GM10847 (cell line): ENCODE data around the gene HIP1.
A peak's percentile ranks its signal among the peaks of the same experiment; 100 is the strongest.

Experiments used
- POLR2A ChIP-seq: IDR thresholded peaks from 2 replicates; pipeline ENCODE4 v1.6.1; 2011; ENCODE audit not compliant: insufficient read length; ENCODE audit errors: extremely low read depth

Gene HIP1

DNA sequence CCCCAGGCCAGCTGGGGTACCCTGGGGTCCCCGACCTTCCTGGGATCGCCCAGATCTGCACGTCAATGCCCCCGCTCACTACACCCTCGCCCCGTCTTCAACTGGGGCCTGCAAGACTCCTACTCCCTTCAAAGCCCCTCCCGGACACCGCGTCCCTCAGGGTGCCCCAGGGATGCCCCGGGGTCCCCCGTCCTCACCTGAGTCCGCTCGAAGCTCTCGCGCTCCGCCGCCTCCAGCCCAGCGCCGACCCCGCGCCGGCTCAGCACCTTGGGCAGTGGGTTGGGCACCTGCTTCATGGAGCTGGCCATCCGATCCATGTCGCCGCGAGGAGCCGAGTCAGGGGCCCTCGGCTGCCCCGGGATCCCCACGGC, at the start of gene HIP1:
Gene HIP1 (minus strand): TSS at position 338 of the 371 bp plus-strand sequence. CDS start 21 bp downstream, at position 317.
- peak; percentile 34 for TF ChIP-seq POLR2A

DNA sequence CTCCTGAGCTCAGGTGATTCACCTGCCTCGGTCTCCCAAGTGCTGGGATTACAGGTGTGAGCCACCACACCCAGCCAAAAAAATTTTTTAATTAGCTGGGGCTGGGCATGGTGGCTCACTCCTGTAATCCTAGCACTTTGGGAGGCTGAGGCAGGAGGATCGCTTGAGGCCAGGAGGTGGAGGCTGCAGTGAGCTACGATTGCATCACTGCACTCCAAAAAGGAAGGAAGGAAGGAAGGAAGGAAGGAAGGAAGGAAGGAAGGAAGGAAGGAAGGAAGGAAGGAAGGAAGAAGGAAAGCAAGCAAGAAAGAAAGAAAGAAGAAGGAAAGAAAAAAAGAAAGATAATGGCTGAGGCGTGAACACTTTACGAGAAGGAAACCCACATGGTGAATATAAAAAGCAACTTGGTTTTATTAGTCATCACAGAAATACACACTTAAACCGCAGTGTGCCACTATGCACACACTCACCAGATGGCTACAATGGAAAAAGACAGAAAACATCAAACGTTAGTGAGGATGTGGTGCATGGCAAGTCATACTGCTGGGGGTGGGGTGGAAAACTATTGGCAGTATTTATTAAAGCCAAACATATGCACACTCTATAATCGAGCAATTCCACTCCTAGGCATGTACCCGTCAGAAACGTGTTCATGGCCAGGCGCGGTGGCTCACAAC, 37.7 kb upstream of the HIP1 start:
- no peak for TF ChIP-seq POLR2A

DNA sequence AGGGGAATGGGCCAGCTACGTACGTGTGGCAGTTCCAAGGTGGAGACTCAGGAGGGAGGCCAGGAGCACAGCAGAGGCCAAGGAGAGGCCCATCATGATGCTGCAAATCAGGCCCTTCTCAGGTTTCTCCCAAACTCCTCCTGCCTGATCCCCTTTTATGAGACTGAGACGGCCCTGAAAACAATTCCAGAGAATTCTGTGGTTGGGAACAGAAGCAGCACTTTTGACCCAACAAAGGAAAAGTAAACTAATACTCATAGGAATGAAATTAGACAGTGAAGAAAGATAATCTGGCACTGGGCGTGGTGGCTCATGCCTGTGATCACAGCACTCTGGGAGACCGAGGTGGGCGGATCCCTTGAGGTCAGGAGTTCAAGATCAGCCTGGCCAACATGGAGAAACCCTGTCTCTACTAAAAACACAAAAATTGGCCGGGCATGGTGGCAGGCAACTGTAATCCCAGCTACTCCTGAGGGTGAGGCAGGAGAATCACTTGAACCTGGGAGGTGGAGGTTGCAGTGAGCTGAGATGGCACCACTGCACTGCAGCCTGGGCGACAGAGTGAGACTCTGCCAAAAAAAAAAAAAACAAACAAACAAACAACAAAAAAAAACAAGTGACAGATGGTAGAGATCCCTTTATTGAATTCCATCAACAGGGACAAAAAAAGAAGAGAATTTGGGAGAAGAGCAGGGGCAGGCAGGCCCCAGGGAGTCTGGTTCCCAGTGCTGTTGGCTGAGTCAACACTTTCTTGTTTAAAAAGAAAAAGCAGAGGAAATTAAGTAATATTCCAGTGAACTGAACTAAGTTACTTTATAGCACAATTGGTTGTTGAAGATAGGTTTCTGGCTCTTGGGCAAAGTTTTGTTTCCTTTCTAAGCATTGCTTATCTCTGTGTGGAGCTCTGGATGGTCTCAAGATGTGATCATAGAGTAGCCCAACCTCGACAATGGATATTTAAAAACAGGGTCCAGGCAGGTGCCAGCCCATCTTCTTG, 33.6 kb upstream of the HIP1 start, which contains the start of gene CCL26:
Gene CCL26 (minus strand): TSS at position 131 of the 997 bp plus-strand sequence. CDS start 35 bp downstream, at position 96.
- no peak for TF ChIP-seq POLR2A

DNA sequence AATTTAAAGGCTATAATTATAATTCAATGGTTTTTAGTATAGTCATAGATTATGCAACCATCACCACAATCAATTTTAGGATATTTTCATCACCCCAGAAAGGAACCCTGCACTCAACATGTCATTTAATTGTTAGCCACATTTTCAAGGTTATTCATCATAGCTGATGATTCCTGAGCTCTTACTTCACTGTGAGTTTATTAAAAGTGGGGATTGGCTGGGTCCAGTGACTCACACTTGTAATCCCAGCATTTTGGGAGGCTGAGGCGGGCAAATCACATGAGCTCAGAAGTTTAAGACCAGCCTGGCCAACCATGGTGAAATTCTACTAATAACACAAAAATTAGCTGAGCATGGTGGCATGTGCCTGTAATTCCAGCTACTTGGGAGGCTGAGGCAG, 32.5 kb upstream of the HIP1 start:
- no peak for TF ChIP-seq POLR2A

DNA sequence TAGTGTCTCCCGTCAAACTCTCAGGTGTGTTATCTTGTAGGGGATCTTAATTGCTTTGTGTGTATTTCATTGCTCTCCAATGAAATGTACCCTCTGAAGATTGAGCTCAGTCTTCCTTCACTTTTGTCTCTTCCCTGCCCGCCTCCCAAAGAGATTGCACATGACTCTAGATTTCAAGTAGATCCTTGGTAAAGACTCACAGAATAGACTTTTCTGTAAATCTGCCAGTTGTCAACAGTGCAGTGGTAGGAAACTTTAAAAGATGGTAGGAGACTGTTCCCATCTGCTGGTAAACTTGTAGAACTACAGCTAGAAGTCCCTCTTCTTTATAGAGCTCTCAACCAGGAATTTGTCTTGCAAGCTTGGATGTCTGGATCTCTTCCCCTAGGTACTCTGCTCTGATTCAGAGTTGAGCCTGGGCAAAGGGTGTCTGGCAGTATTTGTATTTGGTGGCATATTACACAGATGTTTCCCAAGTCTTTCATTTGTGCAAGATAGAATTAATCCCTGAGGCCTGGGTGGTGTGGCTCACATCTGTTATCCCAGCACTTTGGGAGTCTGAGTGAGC, 23.7 kb upstream of the HIP1 start:
- TF ChIP-seq POLR2A: no peak

DNA sequence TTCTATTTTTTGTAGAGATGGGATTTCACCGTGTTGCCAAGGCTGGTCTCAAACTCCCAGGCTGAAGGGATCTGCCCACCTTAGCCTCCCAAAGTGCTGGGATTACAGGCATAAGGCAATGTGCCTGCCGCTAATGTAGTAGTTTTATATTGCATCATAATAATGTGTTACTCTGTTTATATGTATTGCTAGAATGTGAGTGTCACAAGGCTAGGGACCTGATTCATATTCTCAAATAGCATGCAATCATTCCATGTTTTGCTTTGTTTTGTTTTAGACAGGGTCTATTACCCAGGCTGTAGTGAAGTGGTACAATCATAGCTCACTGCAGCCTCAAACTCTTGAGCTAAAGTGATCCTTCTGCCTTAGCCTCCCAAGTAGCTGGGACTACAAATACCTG, 19.8 kb upstream of the HIP1 start:
- no peak for TF ChIP-seq POLR2A

DNA sequence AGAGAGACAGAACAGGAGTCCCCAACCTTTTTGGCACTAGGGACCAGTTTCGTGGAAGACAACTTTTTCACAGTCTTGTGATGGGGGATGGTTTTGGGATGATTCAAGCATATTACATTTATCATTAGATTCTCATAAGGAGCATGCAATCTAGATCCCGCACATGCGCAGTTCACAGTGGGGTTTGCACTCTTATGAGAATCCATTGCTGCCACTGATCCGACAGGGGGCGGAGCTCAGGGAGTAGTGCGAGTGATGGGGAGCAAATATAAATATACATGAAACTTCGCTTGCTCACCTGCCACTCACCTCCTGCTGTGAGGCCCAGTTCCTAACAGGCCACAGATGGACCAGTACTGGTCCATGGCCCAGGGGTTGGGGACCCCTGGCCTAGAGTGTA, 19.1 kb upstream of the HIP1 start:
- no peak for TF ChIP-seq POLR2A

DNA sequence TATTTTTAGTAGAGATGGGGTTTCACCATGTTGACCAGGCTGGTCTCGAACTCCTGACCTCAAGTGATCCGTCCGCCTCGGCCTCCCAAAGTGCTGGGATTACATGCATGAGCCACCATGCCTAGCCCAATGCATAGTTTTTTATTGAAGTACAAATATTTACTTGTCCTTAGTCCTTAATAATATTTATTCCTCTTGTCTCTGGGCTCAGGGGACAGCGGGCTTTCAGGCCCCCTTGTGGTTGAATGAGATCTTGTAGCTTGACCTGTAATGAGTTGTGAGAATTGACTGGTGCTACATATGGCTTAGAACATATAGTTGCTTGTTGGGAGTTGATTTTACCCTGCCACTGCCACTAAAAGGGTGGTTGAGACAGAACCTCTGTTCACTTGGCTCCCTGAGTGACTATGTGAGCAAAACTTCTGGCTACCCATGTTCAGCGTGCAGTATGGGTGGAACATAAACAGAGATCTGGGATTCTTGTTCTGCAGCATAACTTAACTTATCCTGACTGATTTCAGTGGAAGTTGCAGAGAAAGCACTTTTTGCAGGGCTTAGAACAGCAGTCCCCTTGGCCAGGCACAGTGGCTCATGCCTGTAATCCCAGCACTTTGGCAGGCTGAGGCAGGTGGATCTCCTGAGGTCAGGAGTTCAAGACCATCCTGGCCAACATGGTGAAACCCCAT, 18.4 kb upstream of the HIP1 start:
- TF ChIP-seq POLR2A: no peak

DNA sequence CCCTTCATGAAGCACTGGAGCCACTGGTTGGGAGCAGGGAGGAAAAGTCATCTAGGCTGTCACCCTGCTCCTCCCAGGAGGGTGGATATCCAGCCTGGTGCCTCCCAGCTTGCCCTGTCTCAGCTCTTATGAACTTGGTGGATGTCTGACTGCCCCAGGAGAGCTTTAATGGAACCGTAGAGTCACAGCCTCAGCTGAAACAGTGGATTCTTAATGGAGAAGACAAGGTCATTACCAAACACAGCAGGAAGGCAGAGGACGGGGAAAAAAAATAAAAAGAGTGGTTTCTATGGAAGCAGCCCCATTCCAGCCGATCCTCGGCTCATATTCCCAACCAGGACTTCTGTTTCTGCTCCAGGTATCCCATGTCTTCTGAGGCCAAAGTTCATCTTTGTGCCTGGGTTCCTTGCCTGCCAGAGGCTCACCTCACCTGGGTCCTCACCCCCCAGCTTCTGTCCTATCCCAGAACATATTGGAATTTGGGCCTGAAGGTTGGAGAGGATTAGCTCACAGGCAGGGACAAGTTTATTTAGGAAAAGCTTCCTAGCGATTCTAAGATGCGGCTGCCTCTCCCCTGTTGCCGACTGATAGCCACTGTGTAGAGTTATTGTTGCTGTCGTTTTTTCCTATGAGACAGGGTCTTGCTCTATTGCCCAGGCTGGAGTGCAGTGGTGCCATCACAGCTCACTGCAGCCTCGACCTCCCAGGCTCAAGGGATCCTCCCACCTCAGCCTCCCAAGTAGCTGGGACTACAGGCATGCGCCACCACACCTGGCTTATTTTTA, 17.7 kb upstream of the HIP1 start:
- no peak for TF ChIP-seq POLR2A

DNA sequence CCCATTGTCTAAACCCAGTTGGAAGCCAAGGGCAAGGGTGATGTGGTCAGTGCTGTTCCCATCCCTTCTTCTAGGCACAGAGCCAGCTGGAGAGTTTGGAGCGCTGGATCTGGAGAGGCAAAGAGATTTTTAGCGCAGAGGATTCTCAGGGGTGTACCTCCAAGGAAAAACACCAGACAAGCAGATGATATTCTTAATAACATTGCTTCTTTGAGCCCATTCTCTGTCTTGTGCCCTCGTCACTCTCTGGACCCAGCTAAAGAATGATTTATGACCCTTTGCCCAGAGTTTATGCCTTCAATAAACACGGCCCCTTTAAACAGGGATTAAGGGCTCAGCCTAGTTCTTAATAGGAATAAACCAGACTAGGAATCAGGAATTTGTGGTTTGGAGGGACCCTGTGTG, 4.7 kb upstream of the HIP1 start:
- no peak for TF ChIP-seq POLR2A

DNA sequence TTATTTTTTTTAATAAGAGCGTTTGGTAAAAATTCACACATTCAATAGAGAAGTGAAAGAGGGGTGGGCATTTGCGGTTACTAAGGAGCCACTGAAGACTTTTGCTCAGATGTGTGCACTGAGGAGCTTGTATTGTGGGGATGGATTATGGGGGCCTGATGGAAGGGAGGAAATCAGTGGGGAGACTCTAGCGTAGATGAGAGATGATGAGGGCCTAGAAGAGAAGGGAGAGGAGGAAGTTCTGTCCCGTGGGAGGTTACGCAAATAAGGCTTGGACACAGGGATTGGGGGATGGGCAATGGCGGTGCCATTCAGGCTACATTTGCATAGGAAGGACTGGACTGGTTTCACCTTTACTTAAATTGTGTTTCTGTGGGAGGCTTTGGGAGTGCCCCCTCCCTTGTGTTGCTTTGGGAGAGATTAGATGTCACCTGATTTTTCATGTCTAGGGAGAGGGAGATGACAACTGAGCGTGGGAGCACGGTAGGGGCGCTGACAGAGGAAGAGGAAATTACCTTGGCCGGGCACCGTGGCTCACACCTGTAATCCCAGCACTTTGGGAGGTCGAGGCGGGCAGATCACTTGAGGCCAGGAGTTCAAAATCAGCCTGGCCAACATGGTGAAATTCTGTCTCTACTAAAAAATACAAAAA, 2.2 kb upstream of the HIP1 start:
- TF ChIP-seq POLR2A: no peak

DNA sequence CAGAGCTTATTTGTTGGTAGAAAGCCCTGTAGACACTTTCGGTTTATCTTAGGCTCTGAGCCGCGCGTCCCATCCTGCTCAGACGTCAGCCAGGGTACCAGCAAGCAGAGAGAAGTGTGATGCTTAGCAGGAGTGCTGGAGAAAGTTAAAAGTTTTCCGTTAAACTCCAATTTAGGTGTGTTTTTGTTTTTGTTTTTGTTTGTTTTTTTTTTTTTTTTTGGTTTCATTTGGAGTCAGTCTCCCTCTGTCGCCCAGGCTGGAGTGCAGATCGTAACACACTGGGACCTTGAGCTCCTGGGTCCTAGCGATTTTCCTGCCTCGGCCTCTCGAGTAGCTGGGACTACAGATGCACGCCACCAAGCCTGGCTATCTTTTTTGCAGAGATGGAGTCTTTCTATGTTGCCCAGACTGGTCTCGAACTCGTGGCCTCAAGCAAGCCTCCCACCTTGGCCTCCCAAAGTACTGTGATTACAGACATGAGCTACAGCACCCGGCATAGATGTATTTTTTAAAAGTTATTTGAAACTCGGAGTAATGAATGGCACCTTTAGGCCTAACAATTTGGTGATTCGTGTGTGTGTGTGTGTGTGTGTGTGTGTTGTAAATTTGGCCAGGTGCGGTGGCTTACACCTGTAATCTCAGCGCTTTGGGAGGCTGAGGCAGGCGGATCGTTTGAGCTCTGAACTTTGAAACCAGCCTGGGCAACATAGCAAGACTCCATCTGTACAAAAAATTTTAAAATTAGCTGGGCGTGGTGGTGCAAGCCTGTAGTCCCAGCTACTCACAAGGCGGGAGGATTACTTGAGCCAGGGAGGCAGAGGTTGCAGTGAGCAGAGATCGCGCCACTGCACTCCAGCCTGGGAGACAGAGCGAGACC, 1.3 kb upstream of the HIP1 start:
- no peak for TF ChIP-seq POLR2A
